ENCODE measurements around the gene SPHKAP. TPM values are rescaled to one million over a fixed set of nuclear protein-coding genes. Genes with fewer than 3 reads are reported as not detected.

SPHKAP gene
- total RNA-seq, 1 experiment from 2014 or later, result not detected

DNA sequence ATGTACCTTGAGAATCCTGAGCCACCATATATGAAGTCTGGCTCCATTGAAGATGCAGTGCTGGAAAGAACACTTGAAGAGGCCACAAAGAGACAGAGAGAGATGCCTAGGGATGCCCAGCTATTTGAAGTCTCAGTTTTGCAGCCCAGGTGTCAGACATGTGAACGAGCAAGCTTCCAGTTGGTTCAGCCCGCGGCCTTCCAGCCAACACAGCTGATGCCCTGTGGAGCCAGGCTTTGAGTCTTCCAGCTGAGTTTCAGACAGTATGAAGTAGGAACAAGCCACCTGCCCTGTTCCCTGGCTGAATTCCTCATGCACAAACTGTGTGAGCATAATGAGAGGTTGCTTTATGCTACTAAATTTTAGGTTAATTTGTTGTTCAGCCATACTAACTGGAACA is 108.8 kb downstream of the SPHKAP start:
- H3K27me3 ChIP-seq (replicated peaks; ENCODE audit: control insufficient read depth, insufficient read depth, low read length), result no peaks in the 10 kb centered on the region
- H3K9me3 ChIP-seq, result no peaks in the 10 kb centered on the region
- DNase-seq, result no peak
- intact Hi-C loops (cut with micrococcal nuclease; ENCODE audit: unreplicated experiment), result no loop called here
- Mint-ChIP-seq H3K36me3 (ENCODE audit: insufficient read depth, unreplicated experiment) (no peaks in the 10 kb centered on the region), H3K4me3 (ENCODE audit: unreplicated experiment) (no peak overlapping the region), H3K4me1 (ENCODE audit: low read depth, unreplicated experiment) (no peaks in the 10 kb centered on the region), H3K27ac (ENCODE audit: unreplicated experiment) (no peak overlapping the region), H3K27me3 (ENCODE audit: insufficient read depth, unreplicated experiment) (peaks cover 3% of the 10 kb centered on the region), H3K9me3 (ENCODE audit: unreplicated experiment) (no peaks in the 10 kb centered on the region)
- no peaks in the 10 kb centered on the region for H3K4me1 ChIP-seq
- TF ChIP-seq, protein P1, sequence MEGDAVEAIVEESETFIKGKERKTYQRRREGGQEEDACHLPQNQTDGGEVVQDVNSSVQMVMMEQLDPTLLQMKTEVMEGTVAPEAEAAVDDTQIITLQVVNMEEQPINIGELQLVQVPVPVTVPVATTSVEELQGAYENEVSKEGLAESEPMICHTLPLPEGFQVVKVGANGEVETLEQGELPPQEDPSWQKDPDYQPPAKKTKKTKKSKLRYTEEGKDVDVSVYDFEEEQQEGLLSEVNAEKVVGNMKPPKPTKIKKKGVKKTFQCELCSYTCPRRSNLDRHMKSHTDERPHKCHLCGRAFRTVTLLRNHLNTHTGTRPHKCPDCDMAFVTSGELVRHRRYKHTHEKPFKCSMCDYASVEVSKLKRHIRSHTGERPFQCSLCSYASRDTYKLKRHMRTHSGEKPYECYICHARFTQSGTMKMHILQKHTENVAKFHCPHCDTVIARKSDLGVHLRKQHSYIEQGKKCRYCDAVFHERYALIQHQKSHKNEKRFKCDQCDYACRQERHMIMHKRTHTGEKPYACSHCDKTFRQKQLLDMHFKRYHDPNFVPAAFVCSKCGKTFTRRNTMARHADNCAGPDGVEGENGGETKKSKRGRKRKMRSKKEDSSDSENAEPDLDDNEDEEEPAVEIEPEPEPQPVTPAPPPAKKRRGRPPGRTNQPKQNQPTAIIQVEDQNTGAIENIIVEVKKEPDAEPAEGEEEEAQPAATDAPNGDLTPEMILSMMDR (IDR thresholded peaks at IDR 0.05; ENCODE audit: insufficient read depth in 1 of 2, low read depth in 1 of 2, low read length in 1 of 2, severe bottlenecking in 1 of 2, unreplicated experiment in 1 of 2), result no peak
- BruUV-seq (replicated peaks), result no TSS peak
- CTCF ChIA-PET, result no interaction called here
- no peaks in the 10 kb centered on the region for H3K36me3 ChIP-seq (ENCODE audit: control insufficient read depth, insufficient read depth, low read length)
- H3K4me3 ChIP-seq (ENCODE audit: low read depth, low read length), result no peak overlapping the region
- POLR2A ChIA-PET, result no interaction called here

DNA sequence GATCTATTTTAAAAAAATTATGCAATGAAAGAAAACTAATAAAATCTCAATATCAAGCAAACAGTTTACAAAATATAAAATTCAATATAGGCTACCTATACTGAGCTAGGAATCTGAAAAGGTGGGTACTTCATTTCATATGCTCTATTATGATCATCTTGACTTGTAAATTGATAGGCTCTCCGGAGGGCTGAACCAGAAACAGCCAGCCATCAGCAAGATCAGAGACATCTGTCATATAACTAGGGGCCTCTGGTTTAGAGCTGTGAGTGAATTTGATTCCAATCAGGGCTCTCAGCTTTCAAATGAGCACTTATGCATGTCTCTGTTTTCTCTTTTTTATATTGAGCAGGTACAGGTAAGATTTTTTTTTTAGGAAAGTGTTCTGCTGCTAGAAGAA is 114.2 kb downstream of the SPHKAP start:
- no peaks in the 10 kb centered on the region for H3K36me3 ChIP-seq (ENCODE audit: control insufficient read depth, insufficient read depth, low read length)
- Mint-ChIP-seq H3K9me3 (ENCODE audit: unreplicated experiment) (no peaks in the 10 kb centered on the region), H3K27me3 (ENCODE audit: insufficient read depth, unreplicated experiment) (peaks cover 2% of the 10 kb centered on the region), H3K27ac (ENCODE audit: unreplicated experiment) (no peak overlapping the region), H3K4me3 (ENCODE audit: unreplicated experiment) (no peak overlapping the region), H3K4me1 (ENCODE audit: low read depth, unreplicated experiment) (no peaks in the 10 kb centered on the region), H3K36me3 (ENCODE audit: insufficient read depth, unreplicated experiment) (no peaks in the 10 kb centered on the region)
- H3K9me3 ChIP-seq, result no peaks in the 10 kb centered on the region
- ChIA-PET CTCF (no interaction called here), POLR2A (no interaction called here)
- no peak overlapping the region for H3K4me3 ChIP-seq (ENCODE audit: low read depth, low read length)
- no TSS peak for BruUV-seq (replicated peaks)
- intact Hi-C loops (cut with micrococcal nuclease; ENCODE audit: unreplicated experiment), result no loop called here
- TF ChIP-seq, protein P1 (IDR thresholded peaks at IDR 0.05; ENCODE audit: insufficient read depth in 1 of 2, low read depth in 1 of 2, low read length in 1 of 2, severe bottlenecking in 1 of 2, unreplicated experiment in 1 of 2), result no peak
- DNase-seq, result no peak
- H3K4me1 ChIP-seq, result no peaks in the 10 kb centered on the region
- no peaks in the 10 kb centered on the region for H3K27me3 ChIP-seq (replicated peaks; ENCODE audit: control insufficient read depth, insufficient read depth, low read length)

DNA sequence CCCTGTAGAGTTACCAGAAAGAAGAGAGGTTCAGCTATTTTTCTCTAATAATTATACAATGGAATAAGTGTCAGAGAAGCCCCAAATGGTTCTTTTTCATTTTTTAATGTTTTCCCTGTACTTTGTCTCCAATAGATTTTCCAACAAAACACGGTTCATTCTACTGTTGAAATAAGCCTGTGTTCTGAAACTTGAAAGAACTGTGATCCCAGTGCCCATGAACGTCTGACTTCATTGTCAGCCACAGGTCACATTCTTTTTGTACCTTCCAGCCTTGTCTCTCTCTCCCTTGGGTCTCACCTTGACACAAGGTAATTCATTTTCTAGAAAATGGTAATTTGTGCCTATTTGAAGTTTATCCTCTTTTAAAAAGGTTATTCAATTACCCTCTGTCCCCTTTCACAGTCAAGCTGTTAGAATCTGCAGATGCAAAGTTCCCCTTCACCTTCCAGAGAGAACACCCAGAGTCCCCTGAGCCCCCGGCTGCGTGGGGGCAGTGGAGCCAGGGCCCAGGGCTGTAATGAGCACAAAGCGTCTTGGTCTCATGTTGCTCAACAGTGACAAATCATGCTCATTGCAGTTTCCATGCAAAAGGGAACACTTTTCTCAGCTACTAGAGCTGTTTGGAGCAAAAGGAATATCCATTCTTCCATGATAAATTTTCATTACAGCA is 115.2 kb downstream of the SPHKAP start:
- no peaks in the 10 kb centered on the region for H3K4me1 Mint-ChIP-seq (ENCODE audit: low read depth, unreplicated experiment)
- no peaks in the 10 kb centered on the region for H3K36me3 Mint-ChIP-seq (ENCODE audit: insufficient read depth, unreplicated experiment)
- TF ChIP-seq, protein P1 (IDR thresholded peaks at IDR 0.05; ENCODE audit: insufficient read depth in 1 of 2, low read depth in 1 of 2, low read length in 1 of 2, severe bottlenecking in 1 of 2, unreplicated experiment in 1 of 2), result no peak
- no peaks in the 10 kb centered on the region for H3K9me3 ChIP-seq
- H3K4me3 Mint-ChIP-seq (ENCODE audit: unreplicated experiment), result no peak overlapping the region
- ChIA-PET POLR2A (no interaction called here), CTCF (no interaction called here)
- DNase-seq, result no peak
- no peaks in the 10 kb centered on the region for H3K4me1 ChIP-seq
- H3K27ac Mint-ChIP-seq (ENCODE audit: unreplicated experiment), result no peak overlapping the region
- no peaks in the 10 kb centered on the region for H3K27me3 ChIP-seq (replicated peaks; ENCODE audit: control insufficient read depth, insufficient read depth, low read length)
- H3K9me3 Mint-ChIP-seq (ENCODE audit: unreplicated experiment), result no peaks in the 10 kb centered on the region
- peaks cover 2% of the 10 kb centered on the region for H3K27me3 Mint-ChIP-seq (ENCODE audit: insufficient read depth, unreplicated experiment)
- intact Hi-C loops (cut with micrococcal nuclease; ENCODE audit: unreplicated experiment), result no loop called here
- no peak overlapping the region for H3K4me3 ChIP-seq (ENCODE audit: low read depth, low read length)
- no TSS peak for BruUV-seq (replicated peaks)
- no peaks in the 10 kb centered on the region for H3K36me3 ChIP-seq (ENCODE audit: control insufficient read depth, insufficient read depth, low read length)

Data from Caco-2 (cell line).